Heart left ventricle (tissue), 16 donors: ENCODE results near the gene TMED6. TPM values are rescaled to one million over a fixed set of nuclear protein-coding genes. Genes with fewer than 3 reads are reported as not detected.
A peak's percentile ranks its signal among the peaks of the same experiment; 100 is the strongest.

ENCODE experiments used
- ATAC-seq, 4 donors: fragments of 200-7000 bp; cut with Tn5 transposase; one replicate each; pipeline ENCODE4 v1.9.1; 2020 to 2022; ENCODE audit warnings: moderate library complexity in 4 of 4, mild to moderate bottlenecking in 3 of 4, moderate number of reproducible peaks in 1 of 4
- DNase-seq, 5 donors: peaks; one replicate each; pipeline ENCODE4 v3.0.0-alpha.2; 2020
- H3K27ac ChIP-seq, 12 donors: fragments of 200-600 bp; sonication (generic) in 4 of 12; one replicate each; pipeline versions ENCODE4 v1.5.0 to v1.8.0; 2016 to 2022; ENCODE audit warnings: mild to moderate bottlenecking in 2 of 12
- H3K27me3 ChIP-seq, 9 donors: fragments of 200-600 bp; sonication (generic) in 2 of 9; one replicate each; pipeline versions ENCODE4 v1.5.1 to v1.8.0; 2016 to 2022; ENCODE audit warnings: mild to moderate bottlenecking in 3 of 9
- H3K36me3 ChIP-seq, 9 donors: fragments of 200-600 bp; sonication (generic) in 2 of 9; one replicate each; pipeline versions ENCODE4 v1.5.0 to v1.8.0; 2018 to 2022; ENCODE audit warnings: mild to moderate bottlenecking in 2 of 9
- H3K4me1 ChIP-seq, 12 donors: fragments of 200-600 bp; sonication (generic) in 4 of 12; one replicate each; pipeline versions ENCODE4 v1.5.0 to v1.8.0; 2016 to 2022; ENCODE audit warnings: mild to moderate bottlenecking in 3 of 12
- H3K4me3 ChIP-seq, 12 donors: fragments of 200-600 bp; sonication (generic) in 4 of 12; one replicate each; pipeline versions ENCODE4 v1.5.0 to v1.8.0; 2017 to 2022; ENCODE audit warnings: mild to moderate bottlenecking in 9 of 12, moderate library complexity in 4 of 12
- H3K9me3 ChIP-seq, 12 donors: fragments of 200-600 bp; sonication (generic) in 4 of 12; one replicate each; pipeline versions ENCODE4 v1.5.0 to v1.8.0; 2016 to 2022; ENCODE audit warnings: mild to moderate bottlenecking in 1 of 12
- CTCF ChIP-seq, 12 donors: fragments of 200-600 bp; sonication (generic) in 4 of 12; IDR thresholded peaks; one replicate each; pipeline versions ENCODE4 v1.5.0 to v1.8.0; 2018 to 2022; ENCODE audit warnings: antibody characterized with exemption in 12 of 12, mild to moderate bottlenecking in 5 of 12
- POLR2A ChIP-seq, 2 donors: fragments of 450-650 bp; IDR thresholded peaks; one replicate each; pipeline ENCODE4 v1.6.1; 2017; ENCODE audit warnings: antibody characterized with exemption in 2 of 2, mild to moderate bottlenecking in 2 of 2, moderate library complexity in 2 of 2
- WGBS, 4 donors: extraction: QIAGEN DNeasy Blood & Tissue Kit in 2 of 4; methylation state at CpG; one replicate each; pipeline versions ENCODE4 v1.1.5 to v1.1.7; 2013 to 2018; 5-methylcytosine and 5-hydroxymethylcytosine counted together
- intact Hi-C, 10 donors: fragments of 100-400 bp; cut with DNase I; formaldehyde crosslinking; loops; one replicate each; pipeline versions ENCODE4 v1.11.1 to v1.14.2; 2022
- polyA plus RNA-seq, 2 donors: library from polyadenylated mRNA; stranded (reverse); fragments of 200-250 nt; gene quantifications; one replicate each; pipeline ENCODE4 v1.2.3, GENCODE V29; 2013
- total RNA-seq, 9 donors: library from RNA; depleted of rRNA in 2 of 9; stranded (reverse); fragments of >200 nt in 2 of 9; fragmentation: NEBNext Ultra II Directional in 3 of 9; extraction: Animal tissue kit (Norgen Biotek cat#: 25700) in 3 of 9; gene quantifications; one replicate each; pipeline versions ENCODE4 v1.1.0 to v1.2.4, GENCODE V29; 2016 to 2023
- donor health status: ischemic (EF 13 %, LVEDD 7.1; RV severe dilation, severe dysfunction).
- donor health status: healthy with polysubstance abuse.
- donor health status: DM: no; HTN: yes; CAD: no.
- donor health status: DM: no; HTN: no; CAD: no.
- donor health status: ischemic (EF 25% LVEDD 6.9; RV normal size, moderate dysfunction).
- donor health status: ischemic (EF 25% LVEDD 5.7; RV mildly dilated, moderate dysfunction).
- donor health status: healthy.
- donor health status: DM: yes; HTN: yes; CAD: no.
- donor health status: ischemic (EF 35%, LVEDD 5.7; RV mildly dilated, moderate dysfunction).
- donor health status: nonischemic (EF 11% LVEDD 7.7; RV severe dilation, severe dysfunction).
- donor health status: DM: yes; HTN: yes; CAD: no.
- donor health status: PGD.
- donor health status: ischemic (EF 29% LVEDD 5.4; RV normal size, mild dysfunction).
- donor health status: nonischemic (EF 23%, LVEDD 6.1; RV moderate dilation, normal function).

The TMED6 gene
- total and polyA plus RNA-seq, 11 donors = 0.08 to 0.76 (median 0.56) TPM; not detected in 8

GRCh38 chr16:69307856-69308255 lies 43.7 kb downstream of the TMED6 start:
- ATAC-seq (no peak), DNase-seq (peak in 1 of 5 donors; percentile 2)
- intact Hi-C loops = no loop called here
- 90 to 96% (median 94%) methylated on average over 2 of the region's 2 CpGs for WGBS, 4 donors
- Histone ChIP-seq H3K27me3 (no peaks in the 10 kb centered on the region), H3K9me3 (no peaks in the 10 kb centered on the region), H3K4me3 (no peak overlapping the region), H3K27ac (no peak overlapping the region), H3K36me3 (peaks cover 0 to 21% (median 3%) of the 10 kb centered on the region in 9 donors), H3K4me1 (peaks cover 0 to 19% (median 12%) of the 10 kb centered on the region in 12 donors)
- TF ChIP-seq POLR2A (IDR thresholded peaks at IDR 0.05) (no peak), CTCF (IDR thresholded peaks at IDR 0.05) (no peak)

GRCh38 chr16:69307091-69307490 lies 44.5 kb downstream of the TMED6 start:
- no peak for ATAC-seq
- no peak for DNase-seq
- Histone ChIP-seq H3K27me3 (no peaks in the 10 kb centered on the region), H3K27ac (no peak overlapping the region), H3K36me3 (peaks cover 0 to 22% (median 3%) of the 10 kb centered on the region in 9 donors), H3K4me1 (peaks cover 0 to 11% (median 5%) of the 10 kb centered on the region in 12 donors), H3K4me3 (no peak overlapping the region), H3K9me3 (no peaks in the 10 kb centered on the region)
- WGBS, 4 donors = 86 to 97% (median 91%) methylated on average over 1 of the region's 1 CpG
- no peak for TF ChIP-seq CTCF (IDR thresholded peaks at IDR 0.05)
- TF ChIP-seq POLR2A (IDR thresholded peaks at IDR 0.05) = no peak
- intact Hi-C loops = no loop called here

- no peak for ATAC-seq
- DNase-seq = no peak
- Histone ChIP-seq H3K4me3 (no peak overlapping the region), H3K27ac (no peak overlapping the region), H3K27me3 (no peaks in the 10 kb centered on the region), H3K36me3 (peaks cover 0 to 32% (median 13%) of the 10 kb centered on the region in 9 donors), H3K9me3 (no peaks in the 10 kb centered on the region), H3K4me1 (peaks cover 0 to 6% (median 3%) of the 10 kb centered on the region in 12 donors)
- intact Hi-C loops = no loop called here
- 77 to 97% (median 88%) methylated on average over 1 of the region's 1 CpG for WGBS, 4 donors
- TF ChIP-seq POLR2A (IDR thresholded peaks at IDR 0.05) (no peak), CTCF (IDR thresholded peaks at IDR 0.05) (no peak)
These were observed 45.6 kb downstream of the TMED6 start for GRCh38 chr16:69306031-69306430.

DNA sequence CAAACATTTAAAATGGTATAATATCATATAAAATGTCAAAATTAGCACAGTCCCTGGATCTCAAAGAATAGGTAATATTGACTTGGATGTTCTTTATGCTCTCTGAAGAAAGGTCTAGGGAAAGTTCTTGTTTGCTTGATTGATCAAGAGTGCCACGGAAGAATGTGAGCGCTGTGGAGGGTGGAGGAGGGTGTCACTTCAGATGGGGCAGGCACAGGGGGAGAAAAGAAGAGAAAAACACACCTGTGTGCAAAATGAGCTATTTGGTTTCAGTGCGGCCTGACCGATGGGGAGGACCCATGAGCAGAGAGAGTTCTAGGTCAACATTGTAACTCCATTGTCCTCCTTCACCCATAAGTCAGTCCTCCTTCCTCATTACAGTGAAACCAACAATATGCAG lies 49.3 kb downstream of the TMED6 start:
- DNase-seq (peak in 1 of 5 donors; percentile 3), ATAC-seq (no peak)
- 95 to 97% (median 97%) methylated on average over 4 of the region's 4 CpGs for WGBS, 4 donors
- H3K27ac ChIP-seq = no peak overlapping the region
- intact Hi-C loops = no loop called here
- TF ChIP-seq POLR2A (IDR thresholded peaks at IDR 0.05) (no peak), CTCF (IDR thresholded peaks at IDR 0.05) (no peak)
- no peak overlapping the region for H3K4me3 ChIP-seq
- H3K27me3 ChIP-seq = no peaks in the 10 kb centered on the region
- no peaks in the 10 kb centered on the region for H3K9me3 ChIP-seq
- no peaks in the 10 kb centered on the region for H3K4me1 ChIP-seq
- H3K36me3 ChIP-seq = peaks cover 0 to 51% (median 32%) of the 10 kb centered on the region in 9 donors
